Activated T-cell treated with anti-CD3 and anti-CD28 coated beads, Interleukin-2, amount 50 U/mL, for 24 hours (primary cell): ENCODE data around the gene SPOCK3.

Experiments
- DNase-seq: peaks from one replicate; pipeline ENCODE4 v3.0.0-alpha.2; 2020
- H3K27ac Mint-ChIP-seq: 2 replicates; pipeline ENCODE4 v1.8.0; 2020; ENCODE audit warnings: mild to moderate bottlenecking, mixed read lengths
- H3K27me3 Mint-ChIP-seq: 2 replicates; pipeline ENCODE4 v1.8.0; 2020; ENCODE audit warnings: mixed read lengths
- H3K36me3 Mint-ChIP-seq: 2 replicates; pipeline ENCODE4 v1.8.0; 2020; ENCODE audit warnings: low read depth, mixed read lengths
- H3K4me1 Mint-ChIP-seq: 2 replicates; pipeline ENCODE4 v1.8.0; 2020; ENCODE audit warnings: low read depth, mixed read lengths
- H3K4me3 Mint-ChIP-seq: 2 replicates; pipeline ENCODE4 v1.8.0; 2020; ENCODE audit warnings: mild to moderate bottlenecking, moderate library complexity, mixed read lengths
- H3K9me3 Mint-ChIP-seq: 2 replicates; pipeline ENCODE4 v1.8.0; 2020; ENCODE audit warnings: mixed read lengths

Gene SPOCK3

DNA sequence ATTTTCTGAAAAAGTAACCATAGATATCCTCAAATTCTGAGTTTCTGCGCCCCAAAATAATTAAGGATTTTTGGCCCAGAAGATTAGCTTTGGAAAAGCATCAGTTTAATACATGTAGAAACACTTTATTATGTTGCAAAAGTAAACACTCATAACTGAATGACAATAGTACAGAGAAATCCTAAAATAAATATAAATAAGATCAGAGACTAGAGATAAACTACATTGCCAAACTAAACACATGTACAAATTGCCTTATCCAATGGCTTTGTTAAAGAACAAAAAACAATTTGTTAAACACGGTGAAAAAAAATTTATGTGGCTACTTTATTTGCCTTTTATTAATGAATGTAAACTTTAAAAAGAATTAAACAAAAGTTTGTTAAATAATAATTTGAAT, 17.5 kb downstream of the SPOCK3 start:
- H3K27me3 Mint-ChIP-seq = no peaks in the 10 kb centered on the region
- H3K36me3 Mint-ChIP-seq = no peaks in the 10 kb centered on the region
- no peaks in the 10 kb centered on the region for H3K4me1 Mint-ChIP-seq
- H3K27ac Mint-ChIP-seq = no peak overlapping the region
- no peak overlapping the region for H3K4me3 Mint-ChIP-seq
- H3K9me3 Mint-ChIP-seq = peaks cover 5% of the 10 kb centered on the region
- no peak for DNase-seq

- H3K27me3 Mint-ChIP-seq = no peaks in the 10 kb centered on the region
- H3K9me3 Mint-ChIP-seq = peaks cover under 1% of the 10 kb centered on the region
- DNase-seq = no peak
- no peak overlapping the region for H3K4me3 Mint-ChIP-seq
- no peak overlapping the region for H3K27ac Mint-ChIP-seq
- H3K4me1 Mint-ChIP-seq = no peaks in the 10 kb centered on the region
- no peaks in the 10 kb centered on the region for H3K36me3 Mint-ChIP-seq
Observed at GRCh38 chr4:167210166-167210565, 24.1 kb downstream of the SPOCK3 start.

DNA sequence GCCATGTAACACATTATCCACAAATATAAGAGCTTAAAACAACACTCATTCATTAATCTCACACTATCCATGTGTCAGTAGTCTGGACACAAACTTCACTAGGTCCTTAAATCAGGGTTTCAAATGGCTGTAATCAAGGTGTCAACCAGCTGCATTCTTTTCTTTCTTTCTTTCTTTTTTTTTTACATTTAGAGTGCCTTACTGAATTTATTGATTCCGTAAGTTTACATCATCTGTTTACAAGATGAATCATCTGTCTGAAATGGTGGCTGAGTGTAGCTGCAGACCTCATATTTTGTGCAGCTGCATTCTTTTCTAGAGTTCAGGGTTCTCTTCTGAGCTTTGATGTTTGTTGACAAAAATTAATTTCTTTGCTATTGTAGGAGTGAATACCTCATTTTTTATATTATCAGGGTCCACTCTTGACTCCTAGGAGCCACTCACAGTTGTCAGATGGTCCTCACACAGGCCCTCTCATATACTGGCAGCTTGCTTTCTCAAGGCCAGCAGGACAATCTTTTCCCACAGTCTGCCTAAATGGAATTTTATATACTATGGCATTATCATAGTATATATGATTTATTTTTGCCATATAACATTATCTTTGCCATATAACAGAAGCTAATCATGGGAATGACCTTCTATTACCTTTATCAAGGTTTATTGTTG, 37.8 kb downstream of the SPOCK3 start:
- DNase-seq = no peak

DNA sequence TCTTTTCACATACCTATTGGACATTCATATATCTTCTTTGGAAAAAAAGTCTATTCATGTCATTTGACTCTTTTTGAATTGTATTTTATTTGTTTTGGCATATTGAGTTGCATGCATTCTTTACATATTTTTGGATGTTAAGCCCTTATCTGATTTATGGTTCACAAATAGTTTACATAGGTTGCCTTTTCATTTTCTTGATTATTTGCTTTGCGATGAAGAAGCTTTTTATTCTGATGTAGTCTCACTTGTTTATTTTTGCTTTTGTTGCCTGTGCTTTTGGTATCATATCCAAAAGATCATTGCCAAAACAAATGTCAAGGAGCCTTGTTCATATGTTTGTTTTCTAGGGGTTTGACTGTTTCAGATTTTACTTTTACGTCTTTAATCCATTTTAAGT, 43.9 kb downstream of the SPOCK3 start:
- Mint-ChIP-seq H3K4me3 (no peak overlapping the region), H3K36me3 (no peaks in the 10 kb centered on the region), H3K9me3 (peaks cover 13% of the 10 kb centered on the region), H3K4me1 (no peaks in the 10 kb centered on the region), H3K27me3 (no peaks in the 10 kb centered on the region), H3K27ac (no peak overlapping the region)
- no peak for DNase-seq

More for the DNA sequence above, 37.8 kb downstream of the SPOCK3 start:
- Mint-ChIP-seq H3K27me3 (no peaks in the 10 kb centered on the region), H3K4me3 (no peak overlapping the region), H3K4me1 (no peaks in the 10 kb centered on the region), H3K27ac (no peak overlapping the region), H3K36me3 (no peaks in the 10 kb centered on the region), H3K9me3 (peaks cover 7% of the 10 kb centered on the region)

GRCh38 chr4:167185465-167185864, 48.8 kb downstream of the SPOCK3 start:
- Mint-ChIP-seq H3K9me3 (peaks cover 13% of the 10 kb centered on the region), H3K27me3 (no peaks in the 10 kb centered on the region), H3K4me3 (no peak overlapping the region), H3K36me3 (no peaks in the 10 kb centered on the region), H3K4me1 (no peaks in the 10 kb centered on the region), H3K27ac (no peak overlapping the region)
- DNase-seq = no peak

DNA sequence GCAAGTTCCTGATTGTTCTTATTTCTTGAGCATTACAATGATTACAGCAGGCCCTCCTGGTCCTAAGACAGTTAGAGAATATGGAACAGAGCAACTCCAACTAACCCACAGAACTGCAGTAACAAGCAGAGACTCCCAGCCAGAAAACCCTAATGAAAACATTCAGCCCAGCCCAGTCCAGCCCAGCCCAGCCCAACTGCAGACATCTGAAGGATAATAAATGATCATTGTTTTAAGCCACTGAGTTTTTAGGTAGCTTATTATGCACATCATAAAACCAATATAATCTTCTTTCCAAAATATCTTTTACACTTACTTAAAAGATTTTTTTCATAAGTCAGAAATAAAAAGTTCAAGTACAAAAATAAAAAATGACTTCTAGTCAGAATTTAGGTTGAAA, 51.3 kb downstream of the SPOCK3 start:
- peaks cover 13% of the 10 kb centered on the region for H3K9me3 Mint-ChIP-seq
- DNase-seq = no peak
- no peaks in the 10 kb centered on the region for H3K27me3 Mint-ChIP-seq
- no peak overlapping the region for H3K27ac Mint-ChIP-seq
- H3K4me1 Mint-ChIP-seq = no peaks in the 10 kb centered on the region
- H3K4me3 Mint-ChIP-seq = no peak overlapping the region
- no peaks in the 10 kb centered on the region for H3K36me3 Mint-ChIP-seq

DNA sequence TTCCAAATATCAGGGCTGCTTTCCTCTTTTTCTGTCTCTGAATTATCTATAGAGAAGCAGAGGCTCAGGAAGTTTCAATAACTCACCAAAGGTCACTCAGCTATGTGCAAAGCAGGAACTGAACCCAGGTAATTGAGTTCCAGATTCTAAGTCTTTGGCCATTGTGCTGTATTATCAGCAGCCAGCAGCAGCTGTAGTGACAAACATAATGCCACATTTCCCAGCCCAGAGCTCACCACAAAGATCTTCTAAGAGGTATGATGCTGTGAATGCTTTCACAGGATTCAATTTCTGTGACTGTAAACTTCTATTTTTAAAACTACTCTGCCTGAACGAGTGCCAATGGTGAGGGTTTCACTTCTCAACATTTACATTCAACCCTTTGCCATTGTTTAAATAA, 56.4 kb downstream of the SPOCK3 start:
- no peak overlapping the region for H3K4me3 Mint-ChIP-seq
- no peaks in the 10 kb centered on the region for H3K27me3 Mint-ChIP-seq
- peaks cover 12% of the 10 kb centered on the region for H3K9me3 Mint-ChIP-seq
- no peak for DNase-seq
- H3K4me1 Mint-ChIP-seq = no peaks in the 10 kb centered on the region
- H3K27ac Mint-ChIP-seq = no peak overlapping the region
- no peaks in the 10 kb centered on the region for H3K36me3 Mint-ChIP-seq

DNA sequence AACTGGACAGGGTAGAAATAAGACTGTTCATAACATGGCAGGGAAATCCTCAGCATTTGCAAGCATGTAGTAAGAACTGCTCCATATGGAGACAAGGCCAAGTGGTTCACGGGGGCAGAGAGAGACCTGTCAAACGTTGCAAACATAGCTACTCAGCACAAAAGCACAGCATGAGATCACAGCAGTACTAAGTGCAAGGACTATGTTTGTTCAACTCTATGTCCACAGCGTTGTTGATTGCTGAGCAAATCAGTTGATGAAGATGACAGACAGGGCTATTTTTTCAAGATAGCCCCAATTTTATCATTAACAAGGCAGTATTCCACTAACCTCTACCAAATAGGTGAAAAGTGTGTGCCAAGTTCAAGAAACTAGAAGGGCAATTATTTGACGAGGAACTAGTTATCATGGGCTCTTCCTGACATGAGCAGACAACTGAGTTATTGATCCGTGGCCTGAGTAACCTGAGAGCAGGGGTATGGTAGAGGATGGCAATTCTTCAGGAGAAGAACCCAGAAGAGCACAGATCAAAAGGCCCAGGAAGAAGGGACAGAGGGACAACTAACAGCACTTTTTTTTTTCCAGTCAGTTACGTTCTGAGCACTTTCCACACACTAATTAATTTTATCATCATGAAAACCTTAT, 57.4 kb downstream of the SPOCK3 start:
- Mint-ChIP-seq H3K4me1 (no peaks in the 10 kb centered on the region), H3K27ac (no peak overlapping the region), H3K9me3 (peaks cover 8% of the 10 kb centered on the region), H3K36me3 (no peaks in the 10 kb centered on the region), H3K27me3 (no peaks in the 10 kb centered on the region), H3K4me3 (no peak overlapping the region)
- no peak for DNase-seq

DNA sequence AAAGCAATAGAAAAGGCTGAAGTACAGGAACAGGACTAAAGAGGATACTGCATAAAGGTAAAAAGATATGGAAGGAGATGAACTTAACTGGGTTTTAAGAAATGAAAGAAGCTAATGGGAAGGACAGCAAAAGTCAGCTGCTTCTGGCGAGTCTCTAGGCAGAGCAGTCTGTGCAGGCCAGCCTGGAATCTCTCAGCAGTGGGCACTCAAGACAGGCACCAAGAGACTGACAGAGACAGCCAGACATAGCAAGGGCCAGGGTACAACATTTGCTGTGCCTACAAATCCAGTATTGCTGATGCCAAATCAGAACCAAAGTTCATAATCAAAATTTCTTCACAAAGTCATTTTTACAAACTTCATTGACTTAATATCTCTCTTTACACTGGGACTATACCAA, 62.4 kb downstream of the SPOCK3 start:
- no peaks in the 10 kb centered on the region for H3K4me1 Mint-ChIP-seq
- no peak overlapping the region for H3K27ac Mint-ChIP-seq
- H3K27me3 Mint-ChIP-seq = no peaks in the 10 kb centered on the region

DNA sequence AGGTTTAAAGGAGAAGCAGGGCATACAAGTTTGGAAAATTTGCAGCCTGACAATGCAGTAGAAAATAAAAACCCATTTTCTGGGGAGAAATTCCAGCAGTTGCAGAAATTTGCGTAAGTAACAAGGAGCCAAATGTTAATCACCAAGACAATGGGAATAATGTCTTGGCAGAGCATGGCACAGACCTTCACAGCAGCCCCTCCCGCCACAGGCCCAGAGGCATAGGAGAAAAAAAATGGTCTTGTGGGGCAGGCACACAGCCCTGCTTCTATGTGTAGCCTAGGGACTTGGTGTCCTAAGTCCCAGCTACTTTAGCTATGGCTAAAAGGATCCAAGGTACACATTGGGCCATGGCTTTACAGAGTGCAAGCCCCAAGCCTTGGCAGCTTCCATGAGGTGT, 65.7 kb downstream of the SPOCK3 start:
- no peaks in the 10 kb centered on the region for H3K27me3 Mint-ChIP-seq
- no peak overlapping the region for H3K27ac Mint-ChIP-seq
- no peak for DNase-seq

More for the DNA sequence above, 62.4 kb downstream of the SPOCK3 start:
- Mint-ChIP-seq H3K4me3 (no peak overlapping the region), H3K36me3 (no peaks in the 10 kb centered on the region), H3K9me3 (peaks cover 9% of the 10 kb centered on the region)
- DNase-seq = no peak

DNA sequence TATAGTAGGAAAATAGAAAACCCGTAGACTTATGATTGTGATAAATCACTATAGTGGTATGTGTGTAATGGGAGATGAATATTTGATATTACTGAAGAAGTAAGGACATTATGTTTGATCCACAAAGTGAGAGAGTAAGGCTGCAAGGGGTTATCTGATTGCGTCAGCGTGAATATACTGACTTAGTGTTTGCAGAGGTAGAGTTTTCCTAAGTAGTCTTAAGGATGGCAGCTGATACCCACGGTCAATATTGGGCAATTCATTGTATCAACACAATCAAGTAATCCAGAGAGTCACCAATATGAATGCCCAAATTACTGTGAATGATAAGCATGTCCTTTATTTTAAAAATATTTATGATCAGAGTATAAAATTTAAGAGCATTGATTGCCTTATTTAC, 83.7 kb downstream of the SPOCK3 start:
- H3K36me3 Mint-ChIP-seq = no peaks in the 10 kb centered on the region
- no peak overlapping the region for H3K4me3 Mint-ChIP-seq
- no peak for DNase-seq
- no peak overlapping the region for H3K27ac Mint-ChIP-seq
- H3K27me3 Mint-ChIP-seq = no peaks in the 10 kb centered on the region
- peaks cover 4% of the 10 kb centered on the region for H3K9me3 Mint-ChIP-seq
- no peaks in the 10 kb centered on the region for H3K4me1 Mint-ChIP-seq

More for the DNA sequence above, 65.7 kb downstream of the SPOCK3 start:
- no peaks in the 10 kb centered on the region for H3K36me3 Mint-ChIP-seq
- H3K4me1 Mint-ChIP-seq = no peaks in the 10 kb centered on the region
- H3K4me3 Mint-ChIP-seq = no peak overlapping the region
- H3K9me3 Mint-ChIP-seq = peaks cover 9% of the 10 kb centered on the region

- DNase-seq = no peak
- Mint-ChIP-seq H3K9me3 (no peaks in the 10 kb centered on the region), H3K4me1 (no peaks in the 10 kb centered on the region), H3K27me3 (no peaks in the 10 kb centered on the region), H3K36me3 (no peaks in the 10 kb centered on the region), H3K4me3 (no peak overlapping the region), H3K27ac (no peak overlapping the region)
Observed at GRCh38 chr4:167144605-167145004, 89.7 kb downstream of the SPOCK3 start.

GRCh38 chr4:167143018-167143417, 91.3 kb downstream of the SPOCK3 start:
- DNase-seq = no peak
- H3K36me3 Mint-ChIP-seq = no peaks in the 10 kb centered on the region
- H3K9me3 Mint-ChIP-seq = no peaks in the 10 kb centered on the region
- H3K27ac Mint-ChIP-seq = no peak overlapping the region
- no peaks in the 10 kb centered on the region for H3K27me3 Mint-ChIP-seq
- no peak overlapping the region for H3K4me3 Mint-ChIP-seq
- no peaks in the 10 kb centered on the region for H3K4me1 Mint-ChIP-seq

GRCh38 chr4:167136270-167136669, 98.0 kb downstream of the SPOCK3 start:
- Mint-ChIP-seq H3K36me3 (no peaks in the 10 kb centered on the region), H3K4me3 (no peak overlapping the region), H3K9me3 (peaks cover 3% of the 10 kb centered on the region), H3K27me3 (no peaks in the 10 kb centered on the region), H3K27ac (no peak overlapping the region), H3K4me1 (no peaks in the 10 kb centered on the region)
- DNase-seq = no peak

GRCh38 chr4:167129146-167129545, 105.1 kb downstream of the SPOCK3 start:
- H3K4me1 Mint-ChIP-seq = no peaks in the 10 kb centered on the region
- H3K27me3 Mint-ChIP-seq = no peaks in the 10 kb centered on the region
- peaks cover 12% of the 10 kb centered on the region for H3K9me3 Mint-ChIP-seq
- H3K36me3 Mint-ChIP-seq = no peaks in the 10 kb centered on the region
- H3K27ac Mint-ChIP-seq = no peak overlapping the region
- no peak for DNase-seq
- H3K4me3 Mint-ChIP-seq = no peak overlapping the region
